Measurements from ENCODE around the gene ADCYAP1.

- TF ChIP-seq HEYL (CRISPR knock-in tag; IDR thresholded peaks at IDR 0.05) (no peak), ZC3H11A (IDR thresholded peaks at IDR 0.05) (no peak), RARB (CRISPR knock-in tag; IDR thresholded peaks at IDR 0.05) (no peak), POLR2A (IDR thresholded peaks at IDR 0.05; ENCODE audit: low read length) (no peak), EHF (CRISPR knock-in tag; IDR thresholded peaks at IDR 0.05) (no peak), SMC3 (IDR thresholded peaks at IDR 0.05) (no peak), HOXB13 (CRISPR knock-in tag; IDR thresholded peaks at IDR 0.05; ENCODE audit: low read depth) (no peak)
- TF ChIP-seq, protein P1, sequence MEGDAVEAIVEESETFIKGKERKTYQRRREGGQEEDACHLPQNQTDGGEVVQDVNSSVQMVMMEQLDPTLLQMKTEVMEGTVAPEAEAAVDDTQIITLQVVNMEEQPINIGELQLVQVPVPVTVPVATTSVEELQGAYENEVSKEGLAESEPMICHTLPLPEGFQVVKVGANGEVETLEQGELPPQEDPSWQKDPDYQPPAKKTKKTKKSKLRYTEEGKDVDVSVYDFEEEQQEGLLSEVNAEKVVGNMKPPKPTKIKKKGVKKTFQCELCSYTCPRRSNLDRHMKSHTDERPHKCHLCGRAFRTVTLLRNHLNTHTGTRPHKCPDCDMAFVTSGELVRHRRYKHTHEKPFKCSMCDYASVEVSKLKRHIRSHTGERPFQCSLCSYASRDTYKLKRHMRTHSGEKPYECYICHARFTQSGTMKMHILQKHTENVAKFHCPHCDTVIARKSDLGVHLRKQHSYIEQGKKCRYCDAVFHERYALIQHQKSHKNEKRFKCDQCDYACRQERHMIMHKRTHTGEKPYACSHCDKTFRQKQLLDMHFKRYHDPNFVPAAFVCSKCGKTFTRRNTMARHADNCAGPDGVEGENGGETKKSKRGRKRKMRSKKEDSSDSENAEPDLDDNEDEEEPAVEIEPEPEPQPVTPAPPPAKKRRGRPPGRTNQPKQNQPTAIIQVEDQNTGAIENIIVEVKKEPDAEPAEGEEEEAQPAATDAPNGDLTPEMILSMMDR (IDR thresholded peaks at IDR 0.05): no peak
- TF ChIP-seq, protein P2, sequence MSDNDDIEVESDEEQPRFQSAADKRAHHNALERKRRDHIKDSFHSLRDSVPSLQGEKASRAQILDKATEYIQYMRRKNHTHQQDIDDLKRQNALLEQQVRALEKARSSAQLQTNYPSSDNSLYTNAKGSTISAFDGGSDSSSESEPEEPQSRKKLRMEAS (IDR thresholded peaks at IDR 0.05): no peak
- TF ChIP-seq, protein P3, sequence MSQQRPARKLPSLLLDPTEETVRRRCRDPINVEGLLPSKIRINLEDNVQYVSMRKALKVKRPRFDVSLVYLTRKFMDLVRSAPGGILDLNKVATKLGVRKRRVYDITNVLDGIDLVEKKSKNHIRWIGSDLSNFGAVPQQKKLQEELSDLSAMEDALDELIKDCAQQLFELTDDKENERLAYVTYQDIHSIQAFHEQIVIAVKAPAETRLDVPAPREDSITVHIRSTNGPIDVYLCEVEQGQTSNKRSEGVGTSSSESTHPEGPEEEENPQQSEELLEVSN (IDR thresholded peaks at IDR 0.05; ENCODE audit: borderline replicate concordance, low read depth): no peak
Measured at GRCh38 chr18:896315-896714, 8.4 kb upstream of the ADCYAP1 start.

All from A549 (cell line).